ENCODE measurements around the gene ADIPOR2.
"Not testable (repeated sequence)": the region's sequence is repeated elsewhere in the genome, so short reads cannot be mapped to it uniquely, and the experiment has no call there.

ADIPOR2 gene

DNA sequence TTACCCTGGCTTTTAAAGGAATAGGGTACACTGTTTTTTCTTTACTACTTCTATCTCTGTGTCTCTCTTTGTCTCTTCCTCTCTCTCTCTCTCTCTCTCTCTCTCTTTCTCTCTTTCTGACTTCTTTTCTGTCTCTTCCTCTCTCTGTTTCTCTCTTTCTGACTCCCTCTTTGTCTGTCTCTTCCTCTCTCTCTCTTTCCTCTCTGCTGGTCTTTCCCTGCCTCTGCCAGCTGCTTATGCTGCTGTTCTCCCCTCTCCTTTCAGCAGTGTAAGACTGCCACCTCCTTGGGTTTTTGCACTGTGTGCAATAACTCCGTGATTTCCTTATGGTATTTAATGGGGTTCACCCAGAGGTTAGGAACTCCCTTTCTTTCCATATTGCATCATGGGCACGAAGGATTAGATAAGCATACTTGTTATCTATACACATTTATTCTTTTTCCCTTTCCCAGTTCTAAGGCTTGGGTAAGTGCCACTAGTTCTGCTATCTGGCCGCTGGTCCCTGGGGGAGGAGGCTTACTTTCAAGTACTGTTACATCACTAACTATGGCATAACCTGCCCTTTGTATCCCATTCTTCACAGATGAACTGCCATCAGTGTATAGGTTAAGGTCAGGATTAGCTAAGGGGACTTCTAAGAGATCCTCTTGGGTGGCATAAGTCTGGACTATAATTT lies 20.8 kb downstream of the ADIPOR2 start:
- H3K9ac ChIP-seq (ENCODE audit: low read length); H3K36me3 ChIP-seq (ENCODE audit: control insufficient read depth, low read depth, low read length); H3K4me3 ChIP-seq (ENCODE audit: low read length); H3K27me3 ChIP-seq (ENCODE audit: control insufficient read depth, insufficient read depth, low read length); H3K27ac ChIP-seq (ENCODE audit: low read length); H3K4me1 ChIP-seq (ENCODE audit: control insufficient read depth, low read depth, low read length); H3K9me3 ChIP-seq (ENCODE audit: control insufficient read depth, low read depth, low read length): not testable (repeated sequence)

DNA sequence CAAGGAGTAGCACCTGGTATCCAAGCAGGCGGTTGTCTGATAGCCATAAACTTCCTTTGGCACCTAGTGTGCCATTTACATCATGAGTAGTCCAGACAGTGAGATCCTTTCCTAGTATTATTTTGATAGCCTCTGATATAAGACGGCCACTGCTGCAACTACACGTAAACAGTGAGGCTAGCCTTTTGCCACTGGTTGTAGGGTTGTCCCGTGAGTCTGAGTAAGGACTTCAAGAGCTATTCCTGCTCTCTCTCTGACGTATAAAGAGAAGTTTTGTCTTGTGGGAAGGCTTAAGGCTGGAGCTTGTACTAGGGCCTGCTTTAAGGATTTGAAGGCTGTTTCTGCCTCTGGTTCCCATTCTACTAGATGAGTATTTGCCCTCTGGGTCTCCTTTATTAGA lies 21.4 kb downstream of the ADIPOR2 start:
- not testable (repeated sequence) for H3K4me3 ChIP-seq (ENCODE audit: low read length); H3K36me3 ChIP-seq (ENCODE audit: control insufficient read depth, low read depth, low read length); H3K4me1 ChIP-seq (ENCODE audit: control insufficient read depth, low read depth, low read length); H3K27me3 ChIP-seq (ENCODE audit: control insufficient read depth, insufficient read depth, low read length); H3K9ac ChIP-seq (ENCODE audit: low read length); H3K9me3 ChIP-seq (ENCODE audit: control insufficient read depth, low read depth, low read length); H3K27ac ChIP-seq (ENCODE audit: low read length)

DNA sequence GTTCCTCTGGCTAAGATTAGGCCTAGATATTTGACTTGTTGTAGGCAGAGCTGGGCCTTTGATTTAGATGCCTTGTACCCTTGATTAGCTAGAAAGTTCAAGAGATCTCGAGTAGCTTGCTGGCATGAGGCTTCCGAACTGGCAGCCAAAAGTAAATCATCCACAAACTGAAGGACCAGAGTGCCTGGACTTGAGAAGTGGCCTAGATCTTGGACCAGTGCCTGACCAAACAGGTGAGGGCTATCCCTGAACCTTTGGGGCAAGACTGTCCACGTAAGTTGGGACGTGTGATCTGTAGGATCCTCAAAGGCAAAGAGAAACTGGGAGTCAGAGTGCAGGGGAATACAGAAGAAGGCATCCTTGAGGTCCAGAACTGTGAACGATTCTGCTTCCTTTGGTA lies 22.0 kb downstream of the ADIPOR2 start:
- H3K4me3 ChIP-seq (ENCODE audit: low read length); H3K27ac ChIP-seq (ENCODE audit: low read length); H3K4me1 ChIP-seq (ENCODE audit: control insufficient read depth, low read depth, low read length); H3K9me3 ChIP-seq (ENCODE audit: control insufficient read depth, low read depth, low read length); H3K27me3 ChIP-seq (ENCODE audit: control insufficient read depth, insufficient read depth, low read length); H3K9ac ChIP-seq (ENCODE audit: low read length); H3K36me3 ChIP-seq (ENCODE audit: control insufficient read depth, low read depth, low read length): not testable (repeated sequence)

GRCh38 chr12:1713783-1714348 lies 23.0 kb downstream of the ADIPOR2 start:
- not testable (repeated sequence) for H3K27ac ChIP-seq (ENCODE audit: low read length); H3K9me3 ChIP-seq (ENCODE audit: control insufficient read depth, low read depth, low read length); H3K36me3 ChIP-seq (ENCODE audit: control insufficient read depth, low read depth, low read length)

GRCh38 chr12:1715459-1715858 lies 24.6 kb downstream of the ADIPOR2 start:
- H3K4me1 ChIP-seq (ENCODE audit: control insufficient read depth, low read depth, low read length); H3K4me3 ChIP-seq (ENCODE audit: low read length); H3K27me3 ChIP-seq (ENCODE audit: control insufficient read depth, insufficient read depth, low read length); H3K36me3 ChIP-seq (ENCODE audit: control insufficient read depth, low read depth, low read length); H3K9ac ChIP-seq (ENCODE audit: low read length); H3K9me3 ChIP-seq (ENCODE audit: control insufficient read depth, low read depth, low read length); H3K27ac ChIP-seq (ENCODE audit: low read length): not testable (repeated sequence)

More at GRCh38 chr12:1713783-1714348, 23.0 kb downstream of the ADIPOR2 start:
- H3K27me3 ChIP-seq (ENCODE audit: control insufficient read depth, insufficient read depth, low read length); H3K4me3 ChIP-seq (ENCODE audit: low read length); H3K9ac ChIP-seq (ENCODE audit: low read length); H3K4me1 ChIP-seq (ENCODE audit: control insufficient read depth, low read depth, low read length): not testable (repeated sequence)

DNA sequence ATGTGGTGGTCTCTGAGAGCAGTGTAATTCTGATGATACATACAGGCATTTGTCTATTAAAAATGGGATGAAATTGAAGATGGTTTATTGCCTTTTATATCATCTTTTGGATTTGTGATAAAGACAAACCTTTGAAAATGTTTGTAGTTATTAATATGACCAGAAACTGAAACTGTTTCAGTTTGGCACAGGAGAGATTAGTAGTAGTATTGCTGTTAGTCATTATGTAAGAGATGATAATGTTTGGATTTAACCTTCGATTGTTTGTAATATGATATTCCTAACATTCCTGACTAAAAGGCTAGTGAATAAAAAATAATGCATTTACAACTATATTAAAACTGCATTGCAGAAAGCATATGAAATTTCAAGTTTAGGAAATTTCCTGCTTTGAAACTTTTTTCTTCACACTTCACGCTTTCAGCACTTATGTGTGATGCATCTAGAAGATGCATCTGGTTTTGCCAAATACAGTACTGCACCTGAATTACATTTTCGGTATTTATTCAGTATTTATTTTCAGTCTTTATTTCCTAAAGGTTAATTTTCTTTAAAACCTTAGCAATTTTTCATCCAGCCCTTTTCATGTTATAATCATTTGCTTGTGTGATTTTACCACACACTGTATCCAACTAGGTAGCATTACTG lies 25.5 kb downstream of the ADIPOR2 start:
- H3K27ac ChIP-seq (ENCODE audit: low read length): no peak overlapping the region

DNA sequence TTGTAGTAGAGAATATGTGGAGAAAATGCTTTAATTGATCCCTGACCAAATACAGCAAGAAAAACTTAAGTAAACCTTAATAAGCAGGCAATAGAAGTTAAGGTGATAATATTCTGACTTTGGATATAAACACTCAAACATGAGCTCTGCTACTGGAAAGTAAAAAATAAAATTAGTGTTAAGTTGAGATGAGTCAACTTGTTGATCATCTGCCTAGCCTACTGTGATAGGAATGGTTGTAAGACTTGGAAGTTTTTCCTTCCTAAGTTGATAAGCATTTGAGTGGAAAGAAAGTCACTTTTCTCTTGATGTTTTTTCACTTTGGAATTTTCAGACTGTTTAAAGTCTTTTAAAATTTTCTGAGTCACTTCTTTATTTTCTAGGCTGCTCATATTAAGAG lies 26.0 kb downstream of the ADIPOR2 start:
- no peaks in the 10 kb centered on the region for H3K4me1 ChIP-seq (ENCODE audit: control insufficient read depth, low read depth, low read length)

More for the DNA sequence above, 25.5 kb downstream of the ADIPOR2 start:
- no peaks in the 10 kb centered on the region for H3K9me3 ChIP-seq (ENCODE audit: control insufficient read depth, low read depth, low read length)
- no peak overlapping the region for H3K9ac ChIP-seq (ENCODE audit: low read length)
- no peak overlapping the region for H3K4me3 ChIP-seq (ENCODE audit: low read length)
- H3K4me1 ChIP-seq (ENCODE audit: control insufficient read depth, low read depth, low read length): no peaks in the 10 kb centered on the region
- H3K36me3 ChIP-seq (ENCODE audit: control insufficient read depth, low read depth, low read length): no peaks in the 10 kb centered on the region
- no peaks in the 10 kb centered on the region for H3K27me3 ChIP-seq (ENCODE audit: control insufficient read depth, insufficient read depth, low read length)

GRCh38 chr12:1719139-1719538 lies 28.3 kb downstream of the ADIPOR2 start:
- no peak overlapping the region for H3K27ac ChIP-seq (ENCODE audit: low read length)
- H3K36me3 ChIP-seq (ENCODE audit: control insufficient read depth, low read depth, low read length): no peaks in the 10 kb centered on the region
- H3K4me1 ChIP-seq (ENCODE audit: control insufficient read depth, low read depth, low read length): no peaks in the 10 kb centered on the region
- H3K4me3 ChIP-seq (ENCODE audit: low read length): no peak overlapping the region
- H3K9ac ChIP-seq (ENCODE audit: low read length): no peak overlapping the region
- no peaks in the 10 kb centered on the region for H3K9me3 ChIP-seq (ENCODE audit: control insufficient read depth, low read depth, low read length)
- H3K27me3 ChIP-seq (ENCODE audit: control insufficient read depth, insufficient read depth, low read length): no peaks in the 10 kb centered on the region

More for the DNA sequence above, 26.0 kb downstream of the ADIPOR2 start:
- Histone ChIP-seq H3K27me3 (ENCODE audit: control insufficient read depth, insufficient read depth, low read length) (no peaks in the 10 kb centered on the region), H3K9me3 (ENCODE audit: control insufficient read depth, low read depth, low read length) (no peaks in the 10 kb centered on the region), H3K36me3 (ENCODE audit: control insufficient read depth, low read depth, low read length) (no peaks in the 10 kb centered on the region), H3K27ac (ENCODE audit: low read length) (no peak overlapping the region), H3K4me3 (ENCODE audit: low read length) (no peak overlapping the region), H3K9ac (ENCODE audit: low read length) (no peak overlapping the region)

GRCh38 chr12:1720494-1720893 lies 29.6 kb downstream of the ADIPOR2 start:
- H3K27ac ChIP-seq (ENCODE audit: low read length): no peak overlapping the region
- no peaks in the 10 kb centered on the region for H3K36me3 ChIP-seq (ENCODE audit: control insufficient read depth, low read depth, low read length)
- no peak overlapping the region for H3K4me3 ChIP-seq (ENCODE audit: low read length)
- no peaks in the 10 kb centered on the region for H3K9me3 ChIP-seq (ENCODE audit: control insufficient read depth, low read depth, low read length)
- no peaks in the 10 kb centered on the region for H3K4me1 ChIP-seq (ENCODE audit: control insufficient read depth, low read depth, low read length)
- H3K27me3 ChIP-seq (ENCODE audit: control insufficient read depth, insufficient read depth, low read length): no peaks in the 10 kb centered on the region
- no peak overlapping the region for H3K9ac ChIP-seq (ENCODE audit: low read length)

DNA sequence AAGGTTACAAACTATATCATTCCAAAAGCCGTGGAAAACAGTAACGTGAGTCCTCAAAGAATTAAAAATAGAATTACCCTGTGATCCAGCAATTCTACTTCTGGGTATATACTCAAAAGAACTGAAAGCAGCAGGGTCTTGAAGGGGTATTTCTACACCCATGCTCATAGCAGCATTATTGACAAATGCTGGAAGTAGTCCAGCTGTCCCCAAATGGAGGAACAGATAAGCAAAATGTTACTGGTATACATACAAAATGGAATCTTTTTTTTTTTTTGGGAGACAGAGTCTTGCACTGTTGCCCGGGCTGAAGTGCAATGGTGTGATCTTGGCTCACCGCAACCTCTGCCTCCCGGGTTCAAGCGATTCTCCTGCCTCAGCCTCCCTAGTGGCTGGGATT lies 32.9 kb downstream of the ADIPOR2 start:
- H3K36me3 ChIP-seq (ENCODE audit: control insufficient read depth, low read depth, low read length): no peaks in the 10 kb centered on the region
- no peak overlapping the region for H3K27ac ChIP-seq (ENCODE audit: low read length)
- no peak overlapping the region for H3K9ac ChIP-seq (ENCODE audit: low read length)
- no peaks in the 10 kb centered on the region for H3K4me1 ChIP-seq (ENCODE audit: control insufficient read depth, low read depth, low read length)
- no peak overlapping the region for H3K4me3 ChIP-seq (ENCODE audit: low read length)
- H3K27me3 ChIP-seq (ENCODE audit: control insufficient read depth, insufficient read depth, low read length): no peaks in the 10 kb centered on the region
- H3K9me3 ChIP-seq (ENCODE audit: control insufficient read depth, low read depth, low read length): no peaks in the 10 kb centered on the region

GRCh38 chr12:1724250-1724649 lies 33.4 kb downstream of the ADIPOR2 start:
- Histone ChIP-seq H3K4me3 (ENCODE audit: low read length) (no peak overlapping the region), H3K4me1 (ENCODE audit: control insufficient read depth, low read depth, low read length) (no peaks in the 10 kb centered on the region), H3K27me3 (ENCODE audit: control insufficient read depth, insufficient read depth, low read length) (no peaks in the 10 kb centered on the region), H3K27ac (ENCODE audit: low read length) (no peak overlapping the region), H3K9me3 (ENCODE audit: control insufficient read depth, low read depth, low read length) (no peaks in the 10 kb centered on the region), H3K9ac (ENCODE audit: low read length) (no peak overlapping the region), H3K36me3 (ENCODE audit: control insufficient read depth, low read depth, low read length) (no peaks in the 10 kb centered on the region)

- Histone ChIP-seq H3K9me3 (ENCODE audit: control insufficient read depth, low read depth, low read length) (no peaks in the 10 kb centered on the region), H3K27me3 (ENCODE audit: control insufficient read depth, insufficient read depth, low read length) (no peaks in the 10 kb centered on the region), H3K36me3 (ENCODE audit: control insufficient read depth, low read depth, low read length) (no peaks in the 10 kb centered on the region), H3K4me3 (ENCODE audit: low read length) (no peak overlapping the region), H3K4me1 (ENCODE audit: control insufficient read depth, low read depth, low read length) (no peaks in the 10 kb centered on the region), H3K9ac (ENCODE audit: low read length) (no peak overlapping the region), H3K27ac (ENCODE audit: low read length) (no peak overlapping the region)
These were observed 35.9 kb downstream of the ADIPOR2 start for GRCh38 chr12:1726753-1727152.
